Fibroblast of gingiva (primary cell): ENCODE measurements around the gene RACK1.
"Not testable (repeated sequence)": the region's sequence is repeated elsewhere in the genome, so short reads cannot be mapped to it uniquely, and the experiment has no call there.

Experiments
- DNase-seq: peaks from one replicate; pipeline ENCODE4 v3.0.0-alpha.2; 2011; ENCODE audit warnings: low read depth

RACK1 gene

DNA sequence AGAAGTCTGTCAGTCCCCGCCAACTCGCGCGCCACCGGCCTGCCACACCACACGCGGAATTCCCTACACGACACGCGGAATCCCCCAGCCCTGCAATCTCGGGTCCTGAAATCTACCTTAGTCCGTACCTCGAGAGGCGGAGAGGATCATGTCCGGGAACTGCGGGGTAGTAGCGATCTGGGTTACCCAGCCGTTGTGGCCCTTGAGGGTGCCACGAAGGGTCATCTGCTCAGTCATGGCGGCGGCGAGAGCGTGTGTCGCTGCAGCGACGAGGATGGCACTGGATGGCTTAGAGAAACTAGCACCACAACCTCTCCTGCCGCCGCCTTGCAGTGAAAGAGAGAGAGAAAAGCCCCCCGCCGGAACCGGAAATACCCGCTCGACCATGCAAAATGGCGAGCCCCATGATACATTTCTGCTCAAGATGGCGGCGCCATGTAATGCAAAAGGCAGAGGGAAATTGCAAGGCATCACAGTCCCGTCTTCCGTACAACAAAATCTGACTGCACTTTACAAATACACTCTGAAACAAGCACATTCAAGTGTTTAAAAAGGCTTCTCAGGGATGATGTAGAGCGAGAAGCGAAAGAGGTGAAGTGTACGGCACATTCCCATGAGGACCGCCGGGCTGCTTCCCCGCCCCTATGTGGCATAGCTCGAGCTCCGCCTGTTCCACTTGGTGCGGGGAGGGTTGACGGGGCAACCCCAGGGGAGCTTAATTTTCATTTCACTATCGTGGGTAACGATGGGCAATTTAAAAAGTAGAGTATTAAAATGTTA lies at the start of gene RACK1:
RACK1 (minus strand) TSS at position 343 of the 780 bp plus-strand sequence; CDS start at position 237, 106 bp downstream.
- DNase-seq, result peak; percentile 85

DNA sequence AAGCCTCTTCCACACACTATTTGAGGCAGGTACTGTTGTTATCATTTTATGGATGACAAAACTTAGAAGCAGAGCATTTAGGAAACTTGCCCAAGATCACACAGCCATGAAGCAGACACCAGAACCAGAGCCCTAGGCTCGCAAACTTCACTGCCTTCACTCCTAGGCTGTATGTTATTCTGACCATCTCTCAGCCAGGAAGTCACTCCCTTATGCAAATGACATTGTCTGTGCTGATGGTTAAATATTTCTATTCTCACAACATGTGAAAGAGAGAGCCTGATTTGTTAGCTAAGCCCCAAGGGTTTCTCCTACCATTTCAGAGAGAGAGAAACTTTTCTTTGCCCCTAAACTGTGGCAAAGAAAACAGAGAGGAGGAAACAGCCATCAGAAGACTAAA lies 43.6 kb upstream of the RACK1 start:
- DNase-seq, result not testable (repeated sequence)

DNA sequence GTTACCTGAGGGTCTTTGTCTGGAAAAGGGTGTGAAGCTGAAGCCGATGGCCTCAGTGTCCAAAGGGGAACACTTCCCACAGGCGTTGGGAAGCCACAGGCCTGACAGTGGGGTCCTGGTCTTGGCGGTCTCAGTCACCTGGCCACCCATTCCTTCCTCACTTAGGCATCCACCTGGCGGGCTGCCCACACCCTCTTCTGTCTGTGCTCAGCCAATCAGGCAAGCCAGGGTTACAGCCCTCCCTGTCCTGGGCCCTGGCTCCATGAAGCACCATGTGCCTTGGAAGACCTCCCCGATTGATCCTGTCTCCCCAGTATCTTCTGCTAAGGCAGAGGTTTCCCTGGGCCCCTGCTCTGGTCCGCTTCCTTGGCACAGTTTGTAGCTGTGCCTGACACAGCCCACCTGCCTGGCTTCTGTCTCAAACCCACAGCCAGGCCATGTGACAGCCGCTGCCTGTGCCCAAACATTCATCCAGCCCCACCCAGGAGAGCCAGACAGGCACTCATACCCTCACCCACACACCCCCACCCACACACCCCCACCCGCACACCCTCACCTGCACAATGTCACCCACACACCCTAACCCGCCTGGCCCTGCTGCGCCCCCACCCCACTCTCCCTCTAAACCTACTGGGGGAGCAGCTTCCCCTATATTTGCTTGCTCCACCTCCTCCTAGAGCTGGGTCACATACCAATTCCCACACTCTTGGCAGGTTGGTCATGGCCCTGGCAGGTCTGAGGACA lies 42.4 kb upstream of the RACK1 start:
- DNase-seq, result not testable (repeated sequence)

DNA sequence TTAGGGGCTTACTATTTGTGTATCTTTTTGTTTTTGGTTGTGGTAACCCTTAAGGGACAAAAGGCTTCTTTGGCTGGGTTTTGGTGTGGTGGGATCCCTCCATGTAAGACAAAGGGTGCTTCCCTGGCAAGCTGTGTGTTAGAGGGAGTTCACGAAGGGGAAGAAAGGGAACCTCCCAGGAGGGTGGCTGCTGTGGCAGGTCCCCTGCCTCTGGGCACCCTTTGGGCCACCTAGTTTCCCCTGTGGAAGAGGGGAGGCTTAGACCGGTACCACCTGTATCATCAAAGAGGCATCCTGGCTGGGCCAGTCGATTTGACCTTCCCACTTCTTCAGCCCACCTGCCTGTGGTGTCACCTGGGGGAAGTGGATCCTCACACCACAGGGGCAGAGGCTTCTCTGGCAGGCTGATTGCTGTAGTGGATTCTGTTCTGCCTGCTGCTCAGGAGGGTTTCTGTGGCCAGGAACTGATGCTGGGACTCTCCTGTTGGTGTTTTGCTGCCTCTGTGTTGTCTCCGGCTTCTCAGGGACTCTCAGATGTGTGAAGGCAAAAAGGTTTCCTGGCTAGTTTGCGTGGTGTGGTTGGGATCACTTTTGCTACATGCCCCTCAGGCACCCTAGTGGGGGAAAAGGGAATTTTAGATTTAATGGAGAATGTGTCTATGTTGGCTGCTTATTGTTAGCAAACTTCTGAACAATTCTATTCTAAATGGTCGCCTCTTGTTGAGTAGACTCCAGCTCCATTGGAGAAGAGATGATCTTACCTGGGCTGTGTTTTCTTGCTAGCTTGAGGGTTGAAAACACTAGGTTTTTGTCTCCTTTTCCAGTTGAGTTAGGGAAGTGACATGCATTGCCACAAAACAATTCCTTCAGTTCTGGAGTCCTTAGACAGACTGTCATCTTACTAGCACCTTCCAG lies 40.4 kb upstream of the RACK1 start:
- DNase-seq, result not testable (repeated sequence)

DNA sequence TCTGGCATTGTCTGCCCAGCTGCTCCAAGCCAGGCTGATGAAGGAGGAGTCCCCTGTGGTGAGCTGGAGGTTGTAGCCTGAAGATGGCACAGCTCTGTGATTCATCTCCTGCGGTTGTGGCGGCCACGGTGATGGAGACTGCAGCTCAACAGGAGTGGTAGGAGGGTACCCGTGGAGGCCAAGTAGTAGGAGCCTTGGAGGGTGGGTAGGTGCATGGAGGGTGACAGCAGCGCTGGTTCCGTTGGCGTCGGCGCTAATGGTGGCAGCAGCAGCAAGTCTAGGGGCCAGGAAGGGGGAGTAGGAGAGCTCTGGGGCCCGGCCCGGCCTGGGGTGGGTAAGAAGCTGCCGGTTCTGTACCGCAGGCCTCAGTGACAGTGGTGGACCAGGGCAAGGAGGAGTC lies 39.6 kb upstream of the RACK1 start:
- DNase-seq, result no peak

DNA sequence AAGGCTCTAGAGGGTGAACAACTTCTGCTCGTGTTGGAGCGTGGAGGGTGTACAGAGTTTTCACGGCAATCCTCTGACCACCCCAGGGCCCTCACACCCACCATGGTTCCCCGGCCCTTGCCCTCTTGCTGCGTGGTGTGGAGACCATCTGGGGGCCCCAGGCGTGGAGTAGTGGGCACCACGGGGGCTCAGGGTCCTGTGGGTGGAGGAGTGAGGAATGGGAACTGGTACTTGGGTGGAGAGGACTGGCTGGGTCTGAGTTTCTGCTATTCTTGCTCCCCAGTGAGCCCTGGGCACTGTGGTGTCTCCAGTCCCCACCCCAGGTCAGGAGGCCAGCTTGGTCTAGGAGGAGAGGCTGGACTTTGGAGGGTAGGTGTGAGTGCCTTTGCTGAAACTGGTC lies 39.2 kb upstream of the RACK1 start:
- no peak for DNase-seq

DNA sequence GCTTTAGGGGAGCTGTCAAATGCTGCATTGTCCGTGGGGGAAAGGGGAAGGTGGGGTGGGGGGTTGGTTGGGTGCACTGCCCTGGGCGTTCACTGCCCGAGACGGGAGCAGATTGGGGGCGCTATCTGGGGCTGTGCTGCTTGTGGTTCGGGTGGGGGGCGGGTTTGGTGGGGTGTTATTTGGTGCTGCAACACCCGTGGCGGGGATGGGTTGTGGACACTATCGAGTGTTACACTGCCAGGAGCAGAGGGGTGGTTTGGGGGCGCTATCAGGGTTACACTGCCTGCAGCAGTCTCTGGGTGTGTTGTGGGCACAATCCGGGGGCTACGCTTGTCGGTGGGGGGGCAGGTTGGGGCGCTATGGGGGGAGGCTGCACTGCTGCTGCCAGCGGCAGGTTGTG lies 38.7 kb upstream of the RACK1 start:
- not testable (repeated sequence) for DNase-seq

DNA sequence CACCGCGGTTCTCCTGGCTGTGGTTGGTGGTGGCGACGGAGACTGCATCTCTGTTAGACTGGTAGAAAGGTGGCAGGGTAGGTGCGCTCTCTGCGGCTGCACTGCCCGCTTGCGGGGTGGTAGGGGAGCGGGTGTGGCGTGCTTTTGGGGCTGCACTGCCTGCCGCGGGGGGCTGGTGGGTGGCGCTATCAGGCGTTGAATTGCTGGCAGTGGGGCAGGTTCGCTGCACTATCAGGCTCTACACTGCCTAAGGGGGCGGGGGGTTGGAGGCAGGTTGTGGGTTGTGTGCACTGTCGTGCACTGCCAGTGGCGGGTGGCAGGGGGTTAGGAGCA lies 38.2 kb upstream of the RACK1 start:
- no peak for DNase-seq

DNA sequence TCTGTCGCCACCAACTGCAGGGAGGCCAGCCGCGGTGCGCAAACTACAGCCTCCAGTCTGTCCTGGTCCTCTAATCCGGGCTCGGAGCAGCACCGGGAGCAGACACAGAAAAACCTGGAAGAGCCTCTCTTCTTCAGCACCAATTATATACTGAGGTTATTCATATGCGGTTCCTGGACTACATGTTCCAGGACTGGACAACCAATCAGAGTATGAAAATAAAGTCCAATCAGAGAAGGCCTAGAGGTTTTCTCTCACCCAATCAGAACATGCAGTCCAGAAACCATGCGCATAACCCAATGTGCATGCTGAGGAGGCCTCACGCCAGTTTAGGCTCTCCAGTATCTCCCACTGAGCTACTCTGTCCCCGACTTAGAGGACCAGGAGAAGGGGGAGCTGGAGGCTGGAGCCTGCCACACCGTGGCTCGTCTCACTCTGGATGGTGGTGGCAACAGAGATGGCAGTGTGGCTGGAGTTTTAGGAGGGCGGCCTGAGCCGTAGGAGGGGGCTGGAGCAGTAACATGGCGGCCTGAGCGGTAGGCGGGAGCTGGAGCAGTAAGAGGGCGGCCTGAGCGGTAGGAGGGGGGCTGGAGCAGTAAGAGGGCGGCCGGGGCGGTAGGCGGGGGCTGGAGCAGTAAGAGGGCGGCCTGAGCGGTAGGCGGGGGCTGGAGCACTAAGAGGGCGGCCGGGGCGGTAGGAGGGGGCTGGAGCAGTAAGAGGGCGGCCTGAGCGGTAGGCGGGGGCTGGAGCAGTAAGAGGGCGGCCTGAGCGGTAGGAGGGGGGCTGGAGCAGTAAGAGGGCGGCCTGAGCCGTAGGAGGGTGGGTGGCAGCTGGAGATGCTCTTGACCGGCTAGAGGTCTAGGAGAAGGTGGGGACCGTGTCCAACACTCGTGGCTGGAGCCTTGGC lies 37.6 kb upstream of the RACK1 start:
- no peak for DNase-seq

DNA sequence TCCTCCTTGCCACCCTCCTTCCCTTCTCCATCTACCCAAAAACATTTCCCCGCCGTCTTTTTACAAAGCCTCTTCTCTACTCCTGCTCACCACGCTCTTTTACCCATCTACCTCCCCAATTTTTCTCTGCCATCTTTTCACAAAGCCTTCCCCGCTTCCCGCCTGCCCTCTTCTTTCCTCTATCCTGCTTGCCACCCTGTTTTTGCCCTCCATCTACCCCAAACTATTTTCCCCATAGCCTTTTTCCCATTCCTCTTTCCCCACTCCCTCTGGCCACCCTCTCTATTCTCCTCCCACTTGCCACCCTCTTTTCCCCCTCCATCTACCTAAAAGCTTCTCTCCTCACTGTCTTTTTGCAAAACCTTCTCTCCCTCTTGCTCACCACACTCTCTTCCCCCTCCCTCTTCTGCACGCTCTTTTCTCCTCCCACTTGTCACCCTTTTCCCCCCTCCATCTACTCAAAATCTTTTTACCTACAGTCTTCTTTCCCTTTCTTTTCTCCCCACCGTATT lies 36.6 kb upstream of the RACK1 start:
- no peak for DNase-seq

DNA sequence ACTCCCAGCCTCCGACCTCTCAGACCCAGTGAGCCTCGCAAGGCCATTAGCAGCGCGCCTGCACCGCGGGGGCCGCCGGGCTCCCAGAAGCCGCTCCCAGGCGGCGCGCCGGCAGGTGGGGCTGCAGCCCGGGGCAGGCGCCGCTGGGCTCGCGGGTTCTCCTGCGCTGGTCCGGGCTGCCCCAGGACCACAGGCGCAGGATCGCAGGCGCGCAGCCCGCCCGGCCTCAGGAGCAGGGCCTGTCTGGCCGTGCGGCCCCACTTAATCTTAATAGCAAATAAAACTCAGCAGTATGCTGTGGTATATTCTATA lies 29.7 kb upstream of the RACK1 start:
- DNase-seq, result not testable (repeated sequence)

DNA sequence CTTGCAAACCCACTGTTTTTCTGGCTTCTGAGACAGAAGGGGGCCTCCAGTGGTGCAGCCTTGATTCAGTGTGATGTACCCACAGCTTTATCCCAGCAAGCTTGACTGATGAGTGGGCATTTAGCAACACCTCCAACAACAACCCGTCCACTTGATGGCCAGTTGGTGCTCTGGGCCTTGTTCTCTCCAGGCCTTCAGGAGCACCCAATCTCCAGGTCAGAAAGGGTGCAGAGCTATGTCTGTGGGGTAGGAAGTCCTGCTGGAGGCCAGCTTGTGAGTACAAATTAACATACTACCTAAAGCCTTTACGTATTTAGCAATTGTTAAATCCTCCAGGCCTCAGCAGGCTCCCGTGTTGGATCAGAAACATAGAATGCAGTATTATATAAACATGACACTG lies 27.4 kb upstream of the RACK1 start:
- DNase-seq, result no peak

DNA sequence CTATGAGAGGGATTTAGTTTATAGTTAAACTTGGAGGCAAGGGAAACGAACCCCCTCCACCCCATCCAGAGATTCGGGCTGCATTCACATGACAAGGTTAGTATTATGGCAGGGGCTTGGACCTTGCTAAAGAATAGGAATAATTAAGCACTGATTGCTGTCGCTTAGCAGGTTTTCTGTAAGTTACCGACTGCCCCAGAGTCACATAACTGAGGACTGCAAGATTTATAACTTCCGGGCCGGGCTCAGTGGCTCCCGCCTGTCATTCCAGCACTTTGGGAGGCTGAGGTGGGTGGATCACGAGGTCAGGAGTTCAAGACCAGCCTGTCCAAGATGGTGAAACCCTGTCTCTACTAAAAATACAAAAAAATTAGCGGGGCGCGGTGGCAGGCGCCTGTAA lies 24.2 kb upstream of the RACK1 start:
- DNase-seq, result not testable (repeated sequence)

DNA sequence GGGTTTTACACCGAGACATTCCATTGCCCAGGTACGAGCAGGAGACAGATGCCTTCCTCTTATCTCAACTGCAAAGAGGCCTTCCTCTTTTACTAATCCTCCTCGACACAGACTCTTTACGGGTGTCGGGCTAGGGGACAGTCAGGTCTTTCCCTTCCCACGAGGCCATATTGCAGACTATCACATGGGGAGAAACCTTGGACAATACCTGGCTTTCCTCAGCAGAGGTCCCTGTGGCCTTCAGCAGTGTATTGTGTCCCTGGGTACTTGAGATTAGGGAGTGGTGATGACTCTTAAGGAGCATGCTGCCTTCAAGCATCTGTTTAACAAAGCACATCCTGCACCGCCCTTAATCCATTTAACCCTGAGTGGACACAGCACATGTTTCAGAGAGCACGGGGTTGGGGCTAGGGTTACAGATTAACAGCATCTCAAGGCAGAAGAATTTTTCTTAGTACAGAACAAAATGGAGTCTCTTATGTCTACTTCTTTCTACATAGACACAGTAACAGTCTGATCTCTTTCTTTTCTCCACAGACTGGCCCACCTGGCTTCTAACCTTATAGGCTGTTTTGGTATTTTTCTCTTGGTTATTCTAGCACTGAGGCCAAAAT lies 23.7 kb upstream of the RACK1 start:
- not testable (repeated sequence) for DNase-seq

DNA sequence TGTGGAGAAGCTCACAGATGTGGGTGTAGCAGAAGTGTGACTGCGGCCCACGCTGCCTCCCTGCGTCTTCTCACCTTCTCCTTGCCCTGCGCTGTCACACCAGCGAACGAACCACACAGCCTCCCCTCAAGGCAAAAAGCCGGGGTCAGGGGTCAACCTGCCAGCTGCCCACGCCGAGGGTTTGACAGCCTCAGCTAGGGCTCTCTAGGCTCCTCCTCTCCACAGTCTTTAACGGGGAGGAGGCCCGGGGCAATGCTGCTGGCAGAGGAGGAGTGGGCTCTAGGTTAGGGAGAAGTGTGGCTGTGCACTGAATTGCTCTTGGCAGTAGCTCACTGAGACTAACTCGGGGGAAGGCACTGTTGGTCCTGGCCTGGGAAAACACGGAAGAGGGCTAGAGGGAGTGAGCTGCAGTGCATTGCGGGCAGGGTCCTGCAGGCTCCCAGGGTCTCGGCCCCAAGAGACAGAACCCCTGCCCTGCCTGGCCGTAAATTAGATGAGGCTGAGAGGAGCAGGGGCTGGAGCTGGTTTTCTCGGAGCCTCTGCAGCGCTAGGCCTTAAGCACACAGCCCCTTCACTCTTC lies 21.5 kb upstream of the RACK1 start:
- DNase-seq, result no peak

DNA sequence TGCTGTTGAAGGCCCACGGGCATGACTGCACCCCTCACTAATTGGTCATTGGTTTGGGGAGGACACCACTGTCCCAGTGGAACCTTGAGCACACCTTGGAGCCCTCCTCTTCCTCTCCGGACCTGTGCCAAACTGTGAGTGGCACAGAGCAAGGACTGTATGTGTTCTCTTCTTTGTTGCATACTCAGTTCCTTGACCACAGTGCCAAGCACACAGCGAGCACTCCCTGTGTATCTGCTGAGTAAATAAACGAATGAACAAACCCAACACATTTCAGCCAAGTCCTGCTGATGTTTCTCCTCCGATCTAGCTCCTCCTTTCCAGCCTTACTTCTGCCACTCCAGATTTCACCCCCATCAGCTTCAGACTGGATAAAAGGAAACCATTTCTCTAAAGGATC lies 19.9 kb upstream of the RACK1 start:
- DNase-seq, result no peak

DNA sequence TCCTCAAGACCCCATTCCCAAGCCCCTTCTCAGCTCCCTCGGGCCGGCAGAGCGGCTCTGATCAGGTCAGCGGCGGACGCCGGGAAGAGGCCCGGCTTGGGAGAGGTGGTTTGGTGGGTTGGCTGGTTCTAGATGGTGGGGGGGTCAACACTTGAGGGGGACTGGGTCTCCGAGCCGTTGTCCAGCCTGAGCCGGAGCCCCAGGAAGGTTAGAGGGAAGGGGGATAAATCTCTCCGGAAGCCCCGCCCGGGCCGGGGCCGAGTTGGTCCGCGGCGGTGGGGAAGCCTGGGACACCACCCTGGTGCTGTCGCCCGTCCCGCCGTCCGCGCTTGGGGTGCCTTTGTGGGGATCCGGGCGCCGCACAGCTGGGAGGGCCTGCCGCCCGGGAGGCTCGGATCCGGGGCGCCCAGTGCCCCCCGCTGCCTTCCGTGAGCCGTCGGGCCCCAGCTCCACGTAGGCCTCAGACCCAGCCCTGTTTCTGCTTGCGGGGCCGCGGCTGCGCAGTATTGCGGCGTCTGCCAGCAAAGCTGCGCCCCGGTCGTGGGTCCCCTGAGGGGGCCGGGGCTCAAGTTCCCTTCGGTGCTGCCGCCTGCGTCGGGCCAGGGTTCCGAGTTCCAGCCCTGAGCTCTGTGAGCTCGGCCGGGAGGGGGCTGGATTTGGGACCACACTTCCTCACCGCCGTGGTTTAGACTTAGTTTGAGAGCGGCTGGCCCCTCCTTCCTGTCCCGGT lies 17.8 kb upstream of the RACK1 start:
- peak; percentile 73 for DNase-seq

DNA sequence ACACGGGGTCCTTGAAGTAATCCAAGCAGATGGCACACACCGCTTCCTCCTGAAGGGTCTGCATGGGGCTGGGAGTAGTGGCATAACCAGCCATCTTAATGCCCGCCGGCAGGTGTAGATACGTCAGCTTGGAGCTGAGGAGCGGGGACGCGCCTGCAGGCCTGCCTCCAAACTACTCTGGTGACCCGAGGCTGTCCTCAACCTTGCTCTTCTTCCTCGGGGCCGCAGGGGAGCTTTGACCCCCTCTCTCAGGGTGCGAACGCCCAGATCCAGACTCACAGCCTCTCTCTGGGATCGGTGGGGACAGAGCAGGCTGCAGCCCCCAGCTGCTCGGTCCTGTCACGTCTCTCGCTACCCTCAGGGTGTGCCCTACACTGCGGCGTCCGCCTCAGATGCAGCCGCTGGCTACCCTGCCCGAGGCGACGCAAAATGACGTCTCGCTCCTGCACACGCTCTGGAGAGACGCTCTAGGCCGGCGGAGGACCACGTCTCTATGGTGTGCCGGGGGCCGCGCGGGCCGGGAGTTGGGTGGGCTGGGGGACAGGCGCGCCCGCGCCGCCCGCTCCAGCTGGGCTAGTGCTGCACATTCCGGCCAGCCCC lies 17.1 kb upstream of the RACK1 start, which contains the start of gene TRIM52:
TRIM52 (minus strand) TSS at position 424 of the 600 bp plus-strand sequence; CDS start at position 94, 330 bp downstream.
- peak; percentile 91 for DNase-seq

DNA sequence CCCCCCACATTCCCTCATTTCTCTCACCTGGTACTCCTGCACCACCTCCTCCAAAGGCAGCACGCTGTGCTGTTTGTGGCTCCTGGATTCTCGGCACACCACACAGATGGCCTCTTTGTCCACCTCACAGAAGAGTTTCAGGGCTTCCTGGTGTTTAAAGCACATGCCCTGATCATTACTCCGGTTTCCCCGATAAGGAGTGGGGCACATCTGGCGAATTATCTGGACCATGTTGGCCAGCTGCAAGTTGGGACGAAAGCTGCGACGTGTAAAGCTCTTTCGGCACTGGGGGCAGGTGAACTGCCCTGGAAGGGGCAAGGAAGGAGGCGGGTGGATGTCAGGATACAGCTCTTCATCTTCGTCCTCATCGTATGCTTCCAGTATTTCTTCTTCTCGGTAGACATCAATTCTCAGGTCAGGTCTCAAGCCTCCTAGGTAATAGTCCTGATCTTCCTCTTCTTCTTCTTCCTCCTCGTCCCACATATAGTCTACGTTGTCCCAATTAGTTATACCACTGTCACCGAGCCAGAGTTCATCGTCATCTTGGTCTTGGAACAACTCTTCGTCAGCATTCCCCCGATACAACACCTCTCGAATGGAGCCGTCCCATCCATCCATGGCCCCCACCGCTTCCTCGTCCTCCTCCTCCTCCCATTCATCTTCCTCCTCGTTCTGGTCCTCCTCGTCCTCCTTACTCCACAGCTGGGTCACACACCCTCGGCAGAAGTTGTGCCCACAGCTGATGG lies 16.4 kb upstream of the RACK1 start:
- DNase-seq, result no peak
